DOHH2 (cell line): ENCODE measurements around the gene ZDHHC1.
A peak's percentile ranks its signal among the peaks of the same experiment; 100 is the strongest.

Experiments
- H3F3A ChIP-seq: fragments of 200-600 bp; sonication (generic), shearing (Covaris generic); 2 replicates; pipeline ENCODE4 v1.6.0; 2016; ENCODE audit warnings: antibody characterized with exemption, mild to moderate bottlenecking; ENCODE audit not compliant: control insufficient read depth, insufficient read depth
- H3K27ac ChIP-seq: fragments of 200-600 bp; sonication (generic); 2 replicates; pipeline ENCODE4 v1.5.1; 2014; ENCODE audit warnings: low read depth, mild to moderate bottlenecking, low read length, moderate library complexity
- H3K27me3 ChIP-seq: fragments of 200-600 bp; sonication (generic); 2 replicates; pipeline ENCODE4 v1.6.1; 2014; ENCODE audit warnings: mild to moderate bottlenecking, low read length, mixed read lengths; ENCODE audit not compliant: control insufficient read depth
- H3K36me3 ChIP-seq: fragments of 200-600 bp; sonication (generic); 2 replicates; pipeline ENCODE4 v1.6.1; 2014; ENCODE audit warnings: mild to moderate bottlenecking, low read length, moderate library complexity, mixed read lengths; ENCODE audit not compliant: control insufficient read depth
- H3K4me1 ChIP-seq: fragments of 200-600 bp; sonication (generic); 2 replicates; pipeline ENCODE4 v1.6.1; 2014; ENCODE audit warnings: mild to moderate bottlenecking, low read length, mixed read lengths; ENCODE audit not compliant: control insufficient read depth
- H3K4me2 ChIP-seq: fragments of 200-600 bp; sonication (generic); 2 replicates; pipeline ENCODE4 v1.6.0; 2014; ENCODE audit warnings: mild to moderate bottlenecking, low read length, moderate library complexity
- H3K4me3 ChIP-seq: fragments of 200-600 bp; sonication (generic); 2 replicates; pipeline ENCODE4 v1.5.1; 2014; ENCODE audit warnings: mild to moderate bottlenecking, low read length, mixed read lengths
- H3K79me2 ChIP-seq: fragments of 200-600 bp; sonication (generic); 2 replicates; pipeline ENCODE4 v1.6.1; 2014; ENCODE audit warnings: mild to moderate bottlenecking, low read length, mixed read lengths; ENCODE audit not compliant: control insufficient read depth
- H3K9me2 ChIP-seq: fragments of 200-600 bp; sonication (generic); replicated peaks from 2 replicates; pipeline ENCODE4 v1.6.1; 2014; ENCODE audit warnings: mild to moderate bottlenecking, low read length, mixed read lengths; ENCODE audit not compliant: control insufficient read depth
- H3K9me3 ChIP-seq: fragments of 200-600 bp; sonication (generic); 2 replicates; pipeline ENCODE4 v1.6.1; 2014; ENCODE audit warnings: antibody characterized with exemption, low read length, mixed read lengths; ENCODE audit not compliant: control insufficient read depth, insufficient read depth
- H4K20me1 ChIP-seq: fragments of 200-600 bp; sonication (generic); 2 replicates; pipeline ENCODE4 v1.6.0; 2014; ENCODE audit warnings: low read depth, mild to moderate bottlenecking, antibody characterized with exemption, low read length, moderate library complexity; ENCODE audit not compliant: control insufficient read depth, insufficient read depth
- CTCF ChIP-seq: fragments of 200-600 bp; sonication (generic); IDR thresholded peaks from one replicate; pipeline ENCODE4 v1.5.1; 2014; ENCODE audit warnings: antibody characterized with exemption, mild to moderate bottlenecking, low read depth, low read length; ENCODE audit not compliant: poor library complexity, severe bottlenecking
- EZH2phosphoT487 ChIP-seq: fragments of 200-600 bp; sonication (generic); IDR thresholded peaks from 2 replicates; pipeline ENCODE4 v1.6.1; 2017; ENCODE audit warnings: borderline replicate concordance, mild to moderate bottlenecking, antibody characterized with exemption, low read length, moderate library complexity, mixed read lengths

ZDHHC1 gene

GRCh38 chr16:67397812-67398545 lies 18.3 kb downstream of the ZDHHC1 start:
- no peak overlapping the region for H3K4me2 ChIP-seq
- no peak for TF ChIP-seq EZH2phosphoT487
- peak; percentile 25 for TF ChIP-seq CTCF
- H3K9me2 ChIP-seq, result no peaks in the 10 kb centered on the region
- H4K20me1 ChIP-seq, result no peaks in the 10 kb centered on the region
- no peak overlapping the region for H3K4me3 ChIP-seq
- no peaks in the 10 kb centered on the region for H3K79me2 ChIP-seq
- no peak overlapping the region for H3K27ac ChIP-seq
- no peaks in the 10 kb centered on the region for H3K9me3 ChIP-seq
- peaks cover 22% of the 10 kb centered on the region for H3K27me3 ChIP-seq
- H3F3A ChIP-seq, result no peaks in the 10 kb centered on the region
- H3K36me3 ChIP-seq, result no peaks in the 10 kb centered on the region
- no peaks in the 10 kb centered on the region for H3K4me1 ChIP-seq

- no peak for TF ChIP-seq EZH2phosphoT487
- no peak for TF ChIP-seq CTCF
- no peaks in the 10 kb centered on the region for H3K36me3 ChIP-seq
- no peaks in the 10 kb centered on the region for H3K9me3 ChIP-seq
- no peaks in the 10 kb centered on the region for H3K79me2 ChIP-seq
- H3F3A ChIP-seq, result no peaks in the 10 kb centered on the region
- peaks cover 22% of the 10 kb centered on the region for H3K27me3 ChIP-seq
- no peaks in the 10 kb centered on the region for H3K4me1 ChIP-seq
- H3K4me2 ChIP-seq, result no peak overlapping the region
- no peaks in the 10 kb centered on the region for H3K9me2 ChIP-seq
- no peak overlapping the region for H3K27ac ChIP-seq
- H4K20me1 ChIP-seq, result no peaks in the 10 kb centered on the region
- no peak overlapping the region for H3K4me3 ChIP-seq
Observed at GRCh38 chr16:67397036-67397801, 19.1 kb downstream of the ZDHHC1 start.

GRCh38 chr16:67396159-67397035 lies 19.9 kb downstream of the ZDHHC1 start:
- H3K9me3 ChIP-seq, result no peaks in the 10 kb centered on the region
- no peaks in the 10 kb centered on the region for H3K9me2 ChIP-seq
- no peaks in the 10 kb centered on the region for H3F3A ChIP-seq
- H3K27me3 ChIP-seq, result peaks cover 22% of the 10 kb centered on the region
- no peak overlapping the region for H3K27ac ChIP-seq
- no peaks in the 10 kb centered on the region for H3K4me1 ChIP-seq
- H3K4me2 ChIP-seq, result no peak overlapping the region
- H3K4me3 ChIP-seq, result no peak overlapping the region
- no peaks in the 10 kb centered on the region for H3K36me3 ChIP-seq
- no peaks in the 10 kb centered on the region for H3K79me2 ChIP-seq
- H4K20me1 ChIP-seq, result no peaks in the 10 kb centered on the region
- no peak for TF ChIP-seq EZH2phosphoT487
- TF ChIP-seq CTCF, result no peak
